Cardiac fibroblast (primary cell): ENCODE results near the gene TALDO1.

Experiments used
- DNase-seq, 2 donors: peaks; one replicate each; pipeline versions ENCODE4 v3.0.0 to v3.0.0-alpha.2; 2010; ENCODE audit warnings: low read depth in 2 of 2
- H3K4me3 ChIP-seq, 2 donors: replicated peaks in 1 of 2; 1 replicate in 1 of 2; 2 replicates in 1 of 2; pipeline ENCODE4 v1.5.1; 2011; ENCODE audit warnings: low read depth in 2 of 2, low read length in 2 of 2, mild to moderate bottlenecking in 2 of 2, moderate library complexity in 1 of 2
- CTCF ChIP-seq: IDR thresholded peaks from one replicate; pipeline ENCODE4 v1.5.1; 2011; ENCODE audit warnings: low read depth, mild to moderate bottlenecking, low read length, inconsistent platforms

The TALDO1 gene

GRCh38 chr11:788953-789940 is 42.0 kb downstream of the TALDO1 start:
- peak overlapping the region; percentile 10 to 11 for H3K4me3 ChIP-seq
- no peak for DNase-seq
- no peak for TF ChIP-seq CTCF

DNA sequence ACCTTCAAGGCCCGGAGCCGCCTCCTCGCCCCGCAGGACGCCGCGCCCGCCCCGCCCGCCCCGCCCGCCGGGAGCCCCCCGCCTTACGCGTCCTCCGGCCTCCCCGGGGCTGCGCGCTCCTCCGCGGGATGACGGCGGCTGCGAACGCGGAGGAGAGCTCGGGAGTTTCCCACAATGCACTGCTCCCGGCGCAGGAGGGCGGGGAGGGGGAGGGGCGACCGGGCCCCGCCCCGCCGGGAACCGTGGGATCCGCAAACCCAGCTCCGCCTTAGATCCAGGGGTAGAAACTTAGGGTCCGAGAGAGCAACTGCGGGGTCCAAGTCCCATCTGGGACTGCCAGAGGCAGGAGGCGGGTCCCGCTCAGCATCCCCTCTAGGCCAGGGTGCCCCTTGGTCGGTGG is 42.7 kb downstream of the TALDO1 start, which contains the start of gene CEND1:
Gene CEND1 (minus strand): TSS at position 148 of the 400 bp plus-strand sequence. CDS start 1,514 bp downstream, outside the sequence.
- peak within 1 kb of the TSS; percentile 10 to 11 for H3K4me3 ChIP-seq
- no peak for TF ChIP-seq CTCF
- peak; percentile 47 to 59 for DNase-seq

- no peak overlapping the region for H3K4me3 ChIP-seq
- no peak for TF ChIP-seq CTCF
- DNase-seq, result peak in 1 of 2 donors; percentile 52
Measured at GRCh38 chr11:790721-791564, 43.7 kb downstream of the TALDO1 start.

- DNase-seq, result no peak
- no peak for TF ChIP-seq CTCF
- H3K4me3 ChIP-seq, result no peak overlapping the region
Measured at GRCh38 chr11:791658-792534, 44.6 kb downstream of the TALDO1 start.

DNA sequence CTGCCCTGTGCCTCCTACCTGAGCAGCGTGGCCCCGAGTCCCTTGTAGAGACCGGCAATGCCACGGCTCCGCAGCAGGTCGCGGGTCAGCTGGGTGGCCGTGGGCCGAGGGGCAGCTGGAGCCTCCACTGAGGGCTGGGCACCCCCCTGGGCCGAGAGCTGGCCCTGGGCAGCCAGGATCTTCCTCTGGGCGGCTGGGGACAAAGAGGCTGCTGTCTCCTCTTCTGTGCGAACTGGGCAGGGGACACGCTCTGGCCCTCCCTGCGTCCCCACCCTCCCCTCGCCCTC is 45.2 kb downstream of the TALDO1 start:
- no peak overlapping the region for H3K4me3 ChIP-seq
- TF ChIP-seq CTCF, result no peak
- DNase-seq, result no peak

DNA sequence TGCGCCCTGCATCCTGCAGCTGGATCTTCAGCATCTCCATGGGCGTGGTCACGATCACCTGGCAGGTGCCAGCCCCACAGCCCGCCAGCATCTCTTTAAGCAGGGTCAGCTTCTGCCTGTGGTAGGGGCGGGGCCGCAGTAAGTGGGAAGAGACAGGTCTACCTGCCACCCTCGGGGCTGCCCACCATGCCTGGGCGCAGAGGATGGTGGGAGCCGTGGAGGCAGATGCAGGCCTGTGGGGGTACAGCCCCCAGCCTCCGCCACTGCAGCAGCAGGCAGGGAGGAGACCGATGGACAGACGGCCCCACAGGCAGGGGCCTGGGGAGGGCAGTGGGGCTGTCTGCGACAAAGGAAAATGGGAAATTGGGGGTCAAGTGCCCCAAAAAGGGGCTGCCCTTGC is 45.6 kb downstream of the TALDO1 start:
- no peak overlapping the region for H3K4me3 ChIP-seq
- DNase-seq, result no peak
- TF ChIP-seq CTCF, result no peak
